Activated CD8-positive, alpha-beta memory T cell treated with anti-CD3 and anti-CD28 coated beads for 48 hours (primary cell): ENCODE measurements around the gene SHISAL2B.
"Not testable (repeated sequence)": the region's sequence is repeated elsewhere in the genome, so short reads cannot be mapped to it uniquely, and the experiment has no call there.

ENCODE experiments used
- DNase-seq, 3 experiments: peaks; one replicate each; pipeline ENCODE4 v3.0.0-alpha.2; 2020; ENCODE audit warnings: low read depth in 2 of 3, low spot score in 2 of 3

Gene SHISAL2B

DNA sequence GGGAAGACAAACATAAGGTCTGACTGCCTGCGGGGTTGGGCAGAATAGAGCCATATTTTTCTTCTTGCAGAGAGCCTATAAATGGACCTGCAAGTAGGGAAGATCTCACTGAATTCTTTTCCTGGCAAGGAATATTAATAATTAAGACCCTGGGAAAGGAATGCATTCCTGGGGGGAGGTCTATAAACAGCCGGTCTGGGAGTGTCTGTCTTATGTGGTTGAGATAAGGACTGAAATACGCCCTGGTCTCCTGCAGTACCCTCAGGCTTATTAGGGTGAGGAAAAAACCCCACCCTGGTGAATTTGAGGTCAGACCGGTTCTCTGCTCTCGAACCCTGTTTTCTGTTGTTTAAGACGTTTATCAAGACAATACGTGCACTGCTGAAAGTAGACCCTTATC is 6.1 kb downstream of the SHISAL2B start:
- not testable (repeated sequence) for DNase-seq

DNA sequence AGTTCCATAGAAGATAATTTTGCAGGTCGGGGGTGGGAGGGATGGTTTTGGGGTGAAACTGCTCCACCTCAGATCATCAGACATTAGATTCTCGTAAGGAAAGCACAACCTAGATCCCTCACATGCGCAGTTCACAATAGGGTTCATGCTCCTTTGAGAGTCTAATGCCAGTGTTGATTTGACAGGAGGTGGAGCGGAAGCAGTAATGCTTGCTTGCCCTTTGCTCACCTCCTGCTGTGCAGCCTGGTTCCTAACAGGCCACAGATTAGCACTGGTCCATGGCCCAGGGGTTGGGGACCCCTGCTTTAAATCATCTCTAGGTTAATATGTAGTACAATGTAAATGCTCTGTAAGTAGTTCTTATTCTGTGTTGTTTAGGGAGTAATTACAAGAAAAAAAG is 10.5 kb downstream of the SHISAL2B start:
- DNase-seq = no peak

DNA sequence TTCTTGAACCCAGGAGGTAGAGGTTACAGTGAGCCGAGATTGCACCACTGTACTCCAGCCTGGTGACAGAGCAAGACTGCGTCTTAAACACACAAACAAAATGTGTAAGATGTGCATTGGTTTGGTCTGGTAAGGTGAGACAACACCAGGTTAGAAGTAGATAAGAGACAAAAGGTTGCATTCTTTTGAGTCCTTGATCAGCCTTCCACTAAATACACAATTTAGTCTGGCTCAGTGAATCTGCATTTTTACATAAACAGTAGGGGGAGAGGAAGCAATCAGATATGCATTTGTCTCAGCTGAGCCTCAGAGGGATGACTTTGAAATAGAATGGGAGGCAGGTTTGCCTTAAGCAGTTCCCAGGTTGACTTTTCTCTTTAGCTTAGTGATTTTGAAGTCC is 15.8 kb downstream of the SHISAL2B start:
- DNase-seq = not testable (repeated sequence)

DNA sequence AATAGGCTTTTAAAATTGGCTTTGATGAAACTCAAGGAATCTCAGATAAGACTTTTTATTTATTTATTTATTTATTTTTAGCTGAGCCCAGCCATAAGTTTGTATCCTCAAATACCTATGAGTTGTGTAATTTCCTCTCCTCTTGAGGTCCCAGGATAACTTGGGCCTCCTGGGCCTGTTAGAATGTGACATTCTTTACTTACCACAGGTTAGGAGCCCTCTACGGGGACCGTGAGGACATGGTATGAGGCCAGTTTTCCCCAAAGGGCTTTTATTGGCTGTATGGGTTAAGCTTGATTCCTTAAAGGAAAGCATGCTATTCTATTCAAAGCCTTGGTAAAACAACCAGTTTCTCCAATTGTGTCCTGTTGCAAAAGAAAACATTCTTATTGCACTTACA is 16.9 kb downstream of the SHISAL2B start:
- no peak for DNase-seq

DNA sequence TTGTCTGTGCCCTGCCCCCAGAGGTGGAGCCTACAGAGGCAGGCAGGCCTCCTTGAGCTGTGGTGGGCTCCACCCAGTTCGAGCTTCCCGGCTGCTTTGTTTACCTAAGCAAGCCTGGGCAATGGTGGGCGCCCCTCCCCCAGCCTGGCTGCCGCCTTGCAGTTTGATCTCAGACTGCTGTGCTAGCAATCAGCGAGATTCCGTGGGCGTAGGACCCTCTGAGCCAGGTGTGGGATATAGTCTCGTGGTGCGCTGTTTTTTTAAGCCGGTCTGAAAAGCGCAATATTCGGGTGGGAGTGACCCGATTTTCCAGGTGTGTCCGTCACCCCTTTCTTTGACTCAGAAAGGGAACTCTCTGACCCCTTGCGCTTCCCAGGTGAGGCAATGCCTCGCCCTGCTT is 24.2 kb downstream of the SHISAL2B start:
- not testable (repeated sequence) for DNase-seq

DNA sequence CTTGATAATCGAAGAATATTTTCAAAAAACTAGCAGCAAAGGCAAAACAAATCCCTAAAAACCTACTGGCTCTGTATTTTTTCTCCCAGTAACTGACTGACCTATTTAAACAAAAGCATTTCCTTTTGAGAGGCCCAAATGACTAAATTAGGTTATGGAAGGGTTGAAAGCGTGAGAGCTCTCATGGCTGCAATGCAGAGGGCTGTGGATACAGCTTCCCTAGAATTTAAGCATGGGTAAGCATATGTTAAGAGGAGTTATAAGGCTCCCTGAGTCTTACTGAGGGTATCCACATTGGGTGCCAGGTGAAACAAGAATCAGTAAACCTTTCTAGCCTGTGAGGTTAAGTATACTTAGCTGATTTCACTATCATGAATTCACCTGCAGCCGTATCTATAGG is 32.3 kb downstream of the SHISAL2B start:
- no peak for DNase-seq

DNA sequence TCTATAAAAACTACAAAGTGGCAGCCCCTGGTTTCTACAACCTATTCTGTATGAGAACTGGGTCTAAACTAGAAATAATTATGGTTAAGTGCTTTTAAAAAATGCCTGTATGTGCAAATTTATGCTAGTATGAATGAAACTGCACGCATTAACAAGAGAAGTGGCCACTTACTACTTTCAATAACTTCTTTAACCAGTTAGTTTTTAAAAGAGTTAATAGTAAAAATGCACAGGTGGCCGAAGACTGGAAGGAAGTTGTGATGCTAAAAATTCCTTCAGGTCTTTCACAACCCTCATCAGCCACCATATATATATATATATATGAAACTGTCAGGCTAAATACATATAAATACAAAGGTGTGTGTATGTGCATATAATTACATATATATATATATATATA is 36.8 kb downstream of the SHISAL2B start:
- no peak for DNase-seq

DNA sequence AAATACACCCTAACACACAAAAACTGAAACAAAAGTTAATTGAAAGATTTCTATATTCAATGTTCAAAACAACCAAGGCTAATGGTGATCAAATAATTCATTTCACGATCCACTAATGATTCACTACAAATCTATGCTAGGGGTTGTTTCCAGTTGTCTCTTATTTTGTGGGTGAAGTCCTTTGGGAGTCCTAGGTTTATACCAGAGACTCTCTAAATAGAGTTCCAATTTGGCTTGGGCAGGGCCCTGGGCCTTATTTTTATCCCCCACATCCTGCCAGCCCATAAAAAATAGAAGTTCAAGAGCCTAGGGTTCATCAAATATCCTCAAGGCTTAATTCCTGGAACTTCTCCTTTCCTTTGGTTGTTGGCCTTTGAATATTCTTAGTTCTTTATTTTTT is 52.1 kb downstream of the SHISAL2B start:
- no peak for DNase-seq

DNA sequence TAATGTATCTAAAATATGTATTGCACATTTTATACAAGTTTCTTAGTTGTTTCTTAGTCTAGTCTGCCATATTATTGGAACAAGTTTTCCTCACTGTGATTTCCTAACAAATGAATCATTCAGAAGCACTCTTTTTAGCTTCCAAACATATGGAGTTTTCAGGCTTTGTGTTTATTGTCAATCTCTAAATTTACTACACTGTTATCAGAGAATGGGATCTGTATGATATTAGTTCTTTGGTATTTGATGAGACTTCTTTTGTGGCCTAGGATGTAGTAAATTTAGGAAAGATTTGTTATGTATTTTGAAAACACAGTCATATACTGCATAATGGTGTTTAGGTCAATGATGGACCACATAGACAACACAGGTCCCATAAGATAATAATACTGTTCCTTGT is 52.5 kb downstream of the SHISAL2B start:
- DNase-seq = no peak

DNA sequence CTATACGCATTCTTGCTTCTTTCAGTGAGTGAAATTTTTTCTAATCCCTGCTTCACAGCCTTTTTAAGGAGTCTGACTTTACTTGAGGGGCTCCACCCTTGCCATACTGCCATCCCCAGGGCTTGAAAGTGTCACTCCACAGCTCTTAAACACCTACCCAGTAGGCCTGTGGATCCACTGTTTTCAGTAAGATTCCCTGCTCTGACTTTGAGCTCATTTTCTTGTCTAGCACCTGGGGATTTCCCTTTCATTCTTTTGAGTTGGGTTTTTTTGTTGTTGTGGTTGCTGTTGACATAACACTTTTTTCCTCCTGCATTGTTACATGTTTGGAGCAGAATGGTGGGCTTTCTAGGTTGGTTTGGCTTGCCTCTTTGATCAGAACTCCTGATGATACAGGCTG is 54.6 kb downstream of the SHISAL2B start:
- no peak for DNase-seq

DNA sequence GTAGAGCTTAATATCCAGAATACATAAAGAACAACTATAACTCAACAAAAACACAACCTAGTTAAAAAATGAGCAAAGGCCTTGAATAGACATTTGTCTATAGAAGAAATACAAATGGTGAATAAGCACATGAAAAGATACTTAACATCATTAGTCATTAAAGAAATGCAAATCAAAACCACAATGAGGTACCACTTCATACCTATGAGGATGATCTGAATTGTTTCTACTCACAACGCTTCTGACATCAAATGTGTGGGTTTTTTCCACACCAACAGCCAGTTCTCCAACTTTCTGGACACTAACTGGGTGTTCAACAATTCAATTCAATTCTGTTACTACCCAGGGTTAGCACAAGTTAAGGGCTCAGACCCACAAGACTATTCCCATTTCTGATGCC is 56.1 kb downstream of the SHISAL2B start:
- no peak for DNase-seq

DNA sequence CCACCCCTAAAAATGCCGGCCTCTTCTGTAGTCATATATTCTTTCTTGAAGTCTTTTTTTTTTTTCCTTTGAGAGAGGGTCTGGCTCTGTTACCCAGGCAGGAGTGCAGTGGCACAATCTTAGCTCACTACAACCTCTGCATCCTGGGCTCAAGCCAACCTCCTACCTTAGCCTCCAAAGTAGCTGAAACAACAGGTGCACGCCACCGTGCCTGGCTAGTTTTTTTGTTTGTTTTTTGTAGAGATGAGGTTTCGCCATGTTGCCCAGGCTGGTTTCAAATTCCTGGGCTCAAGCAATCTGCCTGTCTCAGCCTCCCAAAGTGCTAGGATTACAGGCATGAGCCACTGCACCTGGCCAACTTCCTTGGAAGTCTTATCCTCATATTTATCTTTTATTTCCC is 59.1 kb downstream of the SHISAL2B start:
- DNase-seq = no peak

DNA sequence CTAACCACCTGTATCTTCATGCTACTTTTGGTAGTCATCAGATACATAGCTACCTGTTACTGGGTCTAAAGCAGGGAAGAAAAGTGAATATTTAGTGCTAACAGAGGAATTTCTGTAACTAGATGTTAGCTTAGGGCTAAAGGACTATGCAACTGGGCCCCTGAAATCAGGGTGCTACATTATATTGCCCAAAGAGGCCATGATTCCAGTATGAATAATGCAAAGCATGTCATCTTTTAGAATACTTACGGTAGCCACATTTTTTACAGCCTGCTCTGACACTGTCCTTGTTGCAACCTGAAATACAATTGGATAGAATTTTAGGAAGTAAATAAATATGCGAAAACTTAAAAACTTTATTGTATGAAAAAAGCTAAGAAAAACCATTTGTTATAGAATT is 63.8 kb downstream of the SHISAL2B start:
- DNase-seq = no peak

DNA sequence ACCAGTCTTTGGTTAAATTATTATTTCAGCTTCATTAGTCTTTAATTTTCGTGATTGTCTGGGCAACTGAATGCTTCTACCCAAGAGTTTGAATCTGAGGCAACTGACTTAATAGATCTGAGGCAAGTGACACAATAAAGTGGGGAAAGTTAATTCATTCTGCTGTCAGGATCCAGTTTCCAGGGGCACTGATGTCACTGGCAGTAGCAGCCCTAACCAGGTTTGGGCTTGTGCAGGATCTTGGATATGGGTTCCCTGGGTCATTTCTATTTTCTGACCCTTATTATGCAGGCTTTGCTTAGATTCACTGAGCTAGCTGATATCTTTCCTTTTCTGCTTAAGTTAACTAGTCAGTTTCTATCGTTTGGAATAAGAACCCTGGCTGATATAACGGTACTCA is 68.6 kb downstream of the SHISAL2B start:
- DNase-seq = no peak

DNA sequence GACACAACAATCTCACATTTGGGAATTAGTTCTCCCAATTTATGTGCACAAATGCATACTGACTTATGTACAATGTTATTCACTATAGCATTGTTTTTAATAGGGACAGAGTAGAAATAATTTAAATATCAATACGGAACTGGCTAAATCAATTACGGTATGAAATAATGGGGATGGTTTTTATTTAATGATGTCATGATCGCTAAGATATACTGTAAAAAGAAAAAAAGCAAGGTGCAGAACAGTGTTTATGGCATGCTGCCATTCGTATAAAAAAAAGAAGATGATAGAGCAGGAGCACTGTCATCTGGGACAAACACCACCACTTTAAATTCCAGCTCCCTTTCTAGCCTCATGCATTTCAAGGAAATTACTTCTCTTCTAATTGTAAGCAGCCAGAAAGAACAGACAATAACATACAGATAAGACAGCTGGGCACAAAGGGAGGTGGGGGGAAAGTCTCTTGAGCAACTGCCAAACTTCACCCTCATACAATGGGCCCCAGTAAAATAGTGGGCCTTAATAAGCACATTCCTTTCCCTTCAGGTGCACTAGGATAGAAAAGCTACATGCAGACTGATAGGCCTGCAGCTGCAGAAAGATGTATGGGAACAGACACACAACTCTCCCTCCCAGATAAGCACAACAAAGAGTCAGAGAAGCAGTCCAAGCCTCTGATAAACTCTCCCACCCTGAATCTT is 69.8 kb downstream of the SHISAL2B start:
- no peak for DNase-seq

DNA sequence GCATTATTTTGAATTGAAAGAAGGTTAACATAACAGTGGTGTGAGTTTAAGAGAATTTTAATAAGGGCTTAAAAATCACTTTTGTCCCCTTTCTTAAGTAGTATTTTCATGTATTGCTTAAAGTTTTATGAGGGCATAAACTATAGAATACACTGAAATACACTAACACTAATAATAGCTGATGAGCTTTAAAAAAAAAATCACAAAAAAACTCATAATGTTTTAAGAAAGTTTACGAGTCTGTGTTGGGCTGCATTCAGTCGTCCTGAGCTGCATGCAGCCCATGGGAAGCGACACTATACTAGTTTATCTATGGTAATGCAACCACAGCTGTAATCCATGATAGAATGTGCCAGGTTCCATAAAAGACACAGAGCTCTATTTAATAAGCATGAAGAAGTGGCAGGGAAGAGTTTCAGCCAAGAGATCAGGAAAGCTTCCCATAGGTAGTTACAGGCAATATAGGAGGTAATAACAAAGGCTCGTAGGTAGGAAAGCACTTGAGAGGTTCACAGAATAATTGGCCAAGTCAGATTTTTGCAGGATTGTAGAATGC is 73.7 kb downstream of the SHISAL2B start:
- DNase-seq = no peak

DNA sequence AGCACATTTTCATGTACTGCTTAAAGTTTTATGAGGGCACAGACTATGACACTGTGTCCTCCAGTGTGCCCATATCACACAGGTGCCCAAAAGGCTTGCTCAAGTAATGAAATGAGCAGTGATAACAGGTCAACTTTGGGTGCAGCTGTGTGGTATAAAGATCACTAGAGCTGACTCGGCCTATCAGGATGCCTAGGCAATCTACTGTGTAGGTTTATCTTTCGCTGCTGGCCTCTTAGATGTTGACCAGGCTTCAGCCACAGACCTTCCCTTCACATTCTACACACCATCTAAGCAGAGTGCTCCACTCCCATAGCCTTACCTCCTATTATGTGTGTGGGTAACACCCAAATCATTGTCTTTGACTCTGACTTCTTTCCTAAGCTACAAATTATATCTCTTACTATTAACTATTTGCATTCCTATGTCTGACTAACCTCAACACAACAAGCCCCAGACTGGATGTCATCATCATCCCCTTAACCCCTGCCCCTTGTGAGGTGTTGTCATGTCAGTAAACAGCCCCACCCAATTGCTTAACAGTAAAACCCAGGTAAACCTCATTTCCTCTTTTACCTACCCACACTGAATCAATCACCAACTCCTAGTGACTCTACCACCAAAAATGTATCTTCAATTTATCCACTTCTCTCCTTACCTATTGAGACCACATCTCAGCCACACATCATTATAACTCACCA is 75.7 kb downstream of the SHISAL2B start:
- DNase-seq = no peak

DNA sequence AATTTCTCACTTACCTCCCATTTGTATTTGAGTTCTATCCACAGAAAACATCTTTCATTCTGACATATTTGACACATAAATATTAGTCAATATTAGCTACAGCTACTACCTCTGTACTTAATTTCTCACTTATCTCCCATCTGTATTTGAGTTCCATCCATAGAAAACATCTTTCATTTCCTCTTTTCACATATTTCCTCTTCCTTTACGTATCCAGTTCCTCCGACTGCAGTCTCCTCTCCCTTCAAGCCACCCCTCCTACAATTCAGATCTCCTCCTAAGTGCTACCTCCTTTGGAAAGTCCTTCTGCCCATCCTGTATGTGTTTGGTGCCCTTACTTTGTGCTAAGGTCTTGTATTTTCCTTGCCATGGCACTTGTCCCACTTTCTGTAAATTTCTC is 76.6 kb downstream of the SHISAL2B start:
- DNase-seq = no peak
